Measurements from ENCODE around the gene SPTY2D1.
"Not testable (repeated sequence)": the region's sequence is repeated elsewhere in the genome, so short reads cannot be mapped to it uniquely, and the experiment has no call there.

Gene SPTY2D1

DNA sequence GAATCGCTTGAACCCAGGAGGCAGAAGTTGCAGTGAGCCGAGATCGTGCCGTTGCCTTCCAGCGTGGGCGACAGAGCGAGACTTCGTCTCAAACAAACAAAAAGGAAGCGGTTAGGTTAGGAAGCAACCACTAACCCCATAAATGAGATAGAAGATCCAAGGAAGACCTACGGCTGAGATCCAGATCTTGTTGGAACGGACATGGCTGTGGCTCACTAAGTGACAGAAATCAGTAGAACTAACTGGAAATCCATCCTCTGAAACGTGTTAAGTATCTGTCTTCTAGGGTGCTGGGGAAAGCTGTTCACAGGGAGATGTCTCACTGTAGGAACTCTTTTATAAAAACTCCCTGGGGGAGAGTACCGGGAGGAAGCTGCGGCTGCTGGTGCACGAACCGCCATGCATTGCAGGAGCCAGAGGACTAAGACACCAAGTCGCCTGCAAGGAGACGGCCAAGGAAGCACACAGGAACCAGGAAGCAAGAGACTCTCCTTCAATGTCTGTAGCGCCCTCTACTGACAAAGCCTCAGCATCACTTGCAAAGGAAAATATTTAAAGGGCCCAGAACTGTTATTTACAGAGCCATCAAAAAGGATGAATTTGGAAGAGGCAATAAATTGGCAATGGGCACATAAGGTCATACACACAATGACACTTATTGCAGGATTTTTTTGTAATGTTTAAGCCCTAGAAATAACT is 16.9 kb upstream of the SPTY2D1 start:
- Histone ChIP-seq H4K8ac (ENCODE audit: low read depth, low read length) (no peak overlapping the region), H3K4me3 (ENCODE audit: low read depth, low read length) (no peak overlapping the region), H3K9me3 (ENCODE audit: insufficient read depth, low read depth, low read length) (no peaks in the 10 kb centered on the region), H4K91ac (ENCODE audit: low read depth, low read length) (no peak overlapping the region), H2AFZ (ENCODE audit: insufficient read depth, low read length, poor library complexity) (no peak overlapping the region), H3K23ac (ENCODE audit: low read length) (no peak overlapping the region), H3K4me1 (ENCODE audit: control insufficient read depth in 1 of 2, insufficient read depth in 2 of 2, low read length in 2 of 2) (no peaks in the 10 kb centered on the region), H3K18ac (ENCODE audit: low read length) (no peak overlapping the region), H3K36me3 (ENCODE audit: control insufficient read depth in 1 of 2, insufficient read depth in 2 of 2, low read length in 2 of 2) (no peaks in the 10 kb centered on the region), H2AK5ac (ENCODE audit: low read length) (no peak overlapping the region), H3K4me2 (ENCODE audit: low read length) (no peak overlapping the region), H2BK12ac (ENCODE audit: low read length) (no peak overlapping the region), H3K27ac (ENCODE audit: low read depth, low read length) (no peak overlapping the region), H3K79me1 (ENCODE audit: low read length) (no peaks in the 10 kb centered on the region), H2BK120ac (ENCODE audit: insufficient read depth, low read length, poor library complexity) (no peak overlapping the region), H4K12ac (ENCODE audit: low read depth, low read length) (no peak overlapping the region), H3K79me2 (ENCODE audit: control insufficient read depth, insufficient read depth, low read length, poor library complexity) (no peaks in the 10 kb centered on the region), H3K9ac (ENCODE audit: low read length) (no peak overlapping the region), H3K4ac (ENCODE audit: low read depth, low read length) (no peak overlapping the region), H3K27me3 (ENCODE audit: insufficient read depth, low read length) (no peaks in the 10 kb centered on the region), H2BK5ac (ENCODE audit: low read depth, low read length, poor library complexity) (no peak overlapping the region), H3K14ac (ENCODE audit: low read length) (no peak overlapping the region)
- peak; percentile 83 to 94 for DNase-seq
- no CpG with 5 or more reads among the region's 19 CpGs for WGBS (ENCODE audit: extremely low coverage, insufficient coverage, insufficient read length)

DNA sequence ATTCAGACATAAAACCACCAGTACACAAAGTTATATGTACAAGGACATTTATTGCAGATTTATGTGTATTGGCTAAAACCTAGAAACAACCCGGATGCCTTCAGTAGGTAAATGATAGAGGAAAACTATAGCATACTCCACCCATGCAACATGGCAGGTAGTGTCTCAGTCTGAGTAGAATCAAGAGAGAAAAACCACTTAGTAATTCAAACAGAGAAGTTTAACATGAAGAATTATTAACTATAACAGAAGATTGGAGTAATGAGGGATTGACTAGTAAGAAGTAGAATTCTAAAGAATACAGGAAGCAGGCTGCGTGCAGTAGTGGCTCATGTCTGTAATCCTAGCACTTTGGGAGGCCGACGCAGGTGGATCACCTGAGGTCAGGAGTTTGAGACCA is 16.2 kb upstream of the SPTY2D1 start:
- Histone ChIP-seq H2AK5ac (ENCODE audit: low read length) (no peak overlapping the region), H2BK120ac (ENCODE audit: insufficient read depth, low read length, poor library complexity) (no peak overlapping the region), H2BK12ac (ENCODE audit: low read length) (no peak overlapping the region), H3K79me1 (ENCODE audit: low read length) (no peaks in the 10 kb centered on the region), H3K14ac (ENCODE audit: low read length) (no peak overlapping the region), H4K8ac (ENCODE audit: low read depth, low read length) (no peak overlapping the region), H3K4me1 (ENCODE audit: control insufficient read depth in 1 of 2, insufficient read depth in 2 of 2, low read length in 2 of 2) (no peaks in the 10 kb centered on the region), H4K91ac (ENCODE audit: low read depth, low read length) (no peak overlapping the region), H3K4me2 (ENCODE audit: low read length) (no peak overlapping the region), H3K9ac (ENCODE audit: low read length) (no peak overlapping the region), H3K4me3 (ENCODE audit: low read depth, low read length) (no peak overlapping the region), H2AFZ (ENCODE audit: insufficient read depth, low read length, poor library complexity) (no peak overlapping the region), H3K9me3 (ENCODE audit: insufficient read depth, low read depth, low read length) (no peaks in the 10 kb centered on the region), H2BK5ac (ENCODE audit: low read depth, low read length, poor library complexity) (no peak overlapping the region), H4K12ac (ENCODE audit: low read depth, low read length) (no peak overlapping the region), H3K27me3 (ENCODE audit: insufficient read depth, low read length) (no peaks in the 10 kb centered on the region), H3K27ac (ENCODE audit: low read depth, low read length) (no peak overlapping the region), H3K4ac (ENCODE audit: low read depth, low read length) (no peak overlapping the region), H3K23ac (ENCODE audit: low read length) (no peak overlapping the region), H3K36me3 (ENCODE audit: control insufficient read depth in 1 of 2, insufficient read depth in 2 of 2, low read length in 2 of 2) (no peaks in the 10 kb centered on the region), H3K18ac (ENCODE audit: low read length) (no peak overlapping the region), H3K79me2 (ENCODE audit: control insufficient read depth, insufficient read depth, low read length, poor library complexity) (no peaks in the 10 kb centered on the region)
- WGBS (ENCODE audit: extremely low coverage, insufficient coverage, insufficient read length) = no CpG with 5 or more reads among the region's 4 CpGs
- no peak for DNase-seq

DNA sequence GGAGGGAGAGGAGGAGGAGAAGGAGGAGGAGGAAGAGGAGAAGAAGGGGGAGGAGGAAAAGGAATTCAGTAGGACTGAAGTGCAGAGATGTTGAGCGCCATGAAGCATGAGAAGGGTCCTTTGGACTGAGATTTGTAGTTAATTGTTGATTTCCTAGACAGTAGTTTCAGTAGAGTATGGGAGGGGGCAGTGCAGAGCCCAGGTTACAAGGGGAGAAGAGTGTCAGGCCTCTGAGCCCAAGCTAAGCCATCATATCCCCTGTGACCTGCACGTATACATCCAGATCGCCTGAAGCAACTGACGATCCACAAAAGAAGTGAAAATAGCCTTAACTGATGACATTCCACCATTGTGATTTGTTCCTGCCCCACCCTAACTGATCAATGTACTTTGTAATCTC is 8.9 kb upstream of the SPTY2D1 start:
- not testable (repeated sequence) for H2BK120ac ChIP-seq (ENCODE audit: insufficient read depth, low read length, poor library complexity); H3K79me1 ChIP-seq (ENCODE audit: low read length); H3K27me3 ChIP-seq (ENCODE audit: insufficient read depth, low read length); H3K4me3 ChIP-seq (ENCODE audit: low read depth, low read length); H3K18ac ChIP-seq (ENCODE audit: low read length); H4K12ac ChIP-seq (ENCODE audit: low read depth, low read length); H2BK5ac ChIP-seq (ENCODE audit: low read depth, low read length, poor library complexity); H3K4me2 ChIP-seq (ENCODE audit: low read length); H3K36me3 ChIP-seq (ENCODE audit: control insufficient read depth in 1 of 2, insufficient read depth in 2 of 2, low read length in 2 of 2); H4K8ac ChIP-seq (ENCODE audit: low read depth, low read length); H2BK12ac ChIP-seq (ENCODE audit: low read length); H3K14ac ChIP-seq (ENCODE audit: low read length); DNase-seq; H3K27ac ChIP-seq (ENCODE audit: low read depth, low read length); H4K91ac ChIP-seq (ENCODE audit: low read depth, low read length); H2AFZ ChIP-seq (ENCODE audit: insufficient read depth, low read length, poor library complexity); H3K23ac ChIP-seq (ENCODE audit: low read length); H3K4me1 ChIP-seq (ENCODE audit: control insufficient read depth in 1 of 2, insufficient read depth in 2 of 2, low read length in 2 of 2); H3K9ac ChIP-seq (ENCODE audit: low read length); H2AK5ac ChIP-seq (ENCODE audit: low read length); H3K9me3 ChIP-seq (ENCODE audit: insufficient read depth, low read depth, low read length); H3K79me2 ChIP-seq (ENCODE audit: control insufficient read depth, insufficient read depth, low read length, poor library complexity); H3K4ac ChIP-seq (ENCODE audit: low read depth, low read length)
- no CpG with 5 or more reads among the region's 4 CpGs for WGBS (ENCODE audit: extremely low coverage, insufficient coverage, insufficient read length)

DNA sequence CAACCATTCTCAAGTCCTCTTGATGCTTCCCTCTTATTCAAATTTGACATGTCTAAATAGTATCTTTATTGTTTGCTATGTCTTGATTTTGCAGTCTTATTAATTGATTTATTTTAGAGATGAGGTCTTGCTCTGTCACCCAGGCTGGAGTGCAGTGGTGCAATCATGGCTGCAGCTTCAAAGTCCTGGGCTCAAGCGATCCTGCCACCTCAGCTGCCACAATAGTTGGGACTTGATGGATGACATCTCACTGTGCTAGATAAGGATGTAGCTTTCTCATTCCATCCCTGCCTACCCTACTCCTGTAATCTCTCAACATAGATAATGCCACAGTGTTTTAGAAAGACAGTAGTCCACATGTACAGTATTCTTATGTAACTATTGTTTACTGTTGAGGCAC is 7.5 kb upstream of the SPTY2D1 start:
- H3K79me1 ChIP-seq (ENCODE audit: low read length) = no peaks in the 10 kb centered on the region
- H3K79me2 ChIP-seq (ENCODE audit: control insufficient read depth, insufficient read depth, low read length, poor library complexity) = no peaks in the 10 kb centered on the region
- H3K14ac ChIP-seq (ENCODE audit: low read length) = no peak overlapping the region
- no peak overlapping the region for H3K18ac ChIP-seq (ENCODE audit: low read length)
- no peaks in the 10 kb centered on the region for H3K4me1 ChIP-seq (ENCODE audit: control insufficient read depth in 1 of 2, insufficient read depth in 2 of 2, low read length in 2 of 2)
- no peak overlapping the region for H3K9ac ChIP-seq (ENCODE audit: low read length)
- no peak overlapping the region for H4K12ac ChIP-seq (ENCODE audit: low read depth, low read length)
- no peak overlapping the region for H2AFZ ChIP-seq (ENCODE audit: insufficient read depth, low read length, poor library complexity)
- no CpG with 5 or more reads among the region's 1 CpG for WGBS (ENCODE audit: extremely low coverage, insufficient coverage, insufficient read length)
- no peak overlapping the region for H2BK120ac ChIP-seq (ENCODE audit: insufficient read depth, low read length, poor library complexity)
- H3K4me2 ChIP-seq (ENCODE audit: low read length) = no peak overlapping the region
- H3K4me3 ChIP-seq (ENCODE audit: low read depth, low read length) = no peak overlapping the region
- no peak overlapping the region for H2BK12ac ChIP-seq (ENCODE audit: low read length)
- no peaks in the 10 kb centered on the region for H3K36me3 ChIP-seq (ENCODE audit: control insufficient read depth in 1 of 2, insufficient read depth in 2 of 2, low read length in 2 of 2)
- H2BK5ac ChIP-seq (ENCODE audit: low read depth, low read length, poor library complexity) = no peak overlapping the region
- H4K8ac ChIP-seq (ENCODE audit: low read depth, low read length) = no peak overlapping the region
- no peaks in the 10 kb centered on the region for H3K9me3 ChIP-seq (ENCODE audit: insufficient read depth, low read depth, low read length)
- no peak overlapping the region for H2AK5ac ChIP-seq (ENCODE audit: low read length)
- H3K4ac ChIP-seq (ENCODE audit: low read depth, low read length) = no peak overlapping the region
- H4K91ac ChIP-seq (ENCODE audit: low read depth, low read length) = no peak overlapping the region
- H3K23ac ChIP-seq (ENCODE audit: low read length) = no peak overlapping the region
- no peak for DNase-seq
- no peaks in the 10 kb centered on the region for H3K27me3 ChIP-seq (ENCODE audit: insufficient read depth, low read length)
- no peak overlapping the region for H3K27ac ChIP-seq (ENCODE audit: low read depth, low read length)

Data from trophoblast cell (in vitro differentiated cells and primary cell).